ENCODE data around the gene RNASEH1.
"Not testable (repeated sequence)": the region's sequence is repeated elsewhere in the genome, so short reads cannot be mapped to it uniquely, and the experiment has no call there.

Gene RNASEH1

DNA sequence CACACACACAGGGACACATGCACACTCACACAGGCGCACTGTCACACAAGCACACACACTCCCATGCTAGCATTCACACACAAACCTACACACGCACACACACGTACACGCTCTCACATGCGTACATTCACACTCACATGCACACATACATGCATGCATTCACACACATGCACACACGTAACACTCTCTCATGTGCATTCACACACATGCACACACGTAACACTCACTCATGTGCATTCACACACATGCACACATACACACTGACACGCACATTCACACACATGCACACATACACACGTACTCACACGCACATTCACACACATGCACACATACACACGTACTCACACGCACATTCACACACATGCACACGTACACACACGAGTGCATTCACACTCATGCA lies 55.1 kb downstream of the RNASEH1 start:
- no peak overlapping the region for H3K4me3 ChIP-seq (ENCODE audit: low read length)
- TF ChIP-seq, protein P1, sequence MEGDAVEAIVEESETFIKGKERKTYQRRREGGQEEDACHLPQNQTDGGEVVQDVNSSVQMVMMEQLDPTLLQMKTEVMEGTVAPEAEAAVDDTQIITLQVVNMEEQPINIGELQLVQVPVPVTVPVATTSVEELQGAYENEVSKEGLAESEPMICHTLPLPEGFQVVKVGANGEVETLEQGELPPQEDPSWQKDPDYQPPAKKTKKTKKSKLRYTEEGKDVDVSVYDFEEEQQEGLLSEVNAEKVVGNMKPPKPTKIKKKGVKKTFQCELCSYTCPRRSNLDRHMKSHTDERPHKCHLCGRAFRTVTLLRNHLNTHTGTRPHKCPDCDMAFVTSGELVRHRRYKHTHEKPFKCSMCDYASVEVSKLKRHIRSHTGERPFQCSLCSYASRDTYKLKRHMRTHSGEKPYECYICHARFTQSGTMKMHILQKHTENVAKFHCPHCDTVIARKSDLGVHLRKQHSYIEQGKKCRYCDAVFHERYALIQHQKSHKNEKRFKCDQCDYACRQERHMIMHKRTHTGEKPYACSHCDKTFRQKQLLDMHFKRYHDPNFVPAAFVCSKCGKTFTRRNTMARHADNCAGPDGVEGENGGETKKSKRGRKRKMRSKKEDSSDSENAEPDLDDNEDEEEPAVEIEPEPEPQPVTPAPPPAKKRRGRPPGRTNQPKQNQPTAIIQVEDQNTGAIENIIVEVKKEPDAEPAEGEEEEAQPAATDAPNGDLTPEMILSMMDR (conservative IDR thresholded peaks at IDR 0.05; ENCODE audit: low read length) = no peak
- DNase-seq (ENCODE audit: low read depth) = no peak

DNA sequence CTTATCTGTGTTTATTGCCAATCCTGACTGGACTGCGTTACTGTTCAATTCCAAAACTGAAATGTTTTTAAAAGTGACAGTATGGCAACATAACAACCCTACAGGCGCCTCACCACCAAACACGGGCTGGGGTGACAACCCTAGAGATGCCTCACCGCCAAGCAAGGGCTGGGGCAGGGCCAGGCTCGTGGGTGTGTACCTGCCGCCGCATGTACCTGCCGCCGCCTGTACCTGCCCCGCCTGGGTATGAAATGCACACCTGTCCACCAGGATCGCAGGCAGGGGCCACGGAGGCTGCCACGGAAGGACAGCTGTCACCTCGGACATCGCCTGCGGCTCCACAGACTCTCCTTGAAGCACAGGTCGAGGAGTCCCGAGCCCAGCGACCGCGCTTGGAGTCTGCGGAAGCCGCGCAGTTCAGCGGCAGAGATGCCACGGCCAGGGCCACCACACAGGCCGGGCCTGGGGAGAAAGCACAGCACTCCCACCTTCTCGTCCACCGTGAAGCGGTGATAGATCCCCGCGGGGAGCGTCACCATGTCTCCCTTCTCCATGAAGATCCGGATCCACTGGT lies 57.7 kb downstream of the RNASEH1 start:
- H3K4me3 ChIP-seq (ENCODE audit: low read length) = no peak overlapping the region
- TF ChIP-seq, protein P1 (conservative IDR thresholded peaks at IDR 0.05; ENCODE audit: low read length) = no peak
- no peak for DNase-seq (ENCODE audit: low read depth)

DNA sequence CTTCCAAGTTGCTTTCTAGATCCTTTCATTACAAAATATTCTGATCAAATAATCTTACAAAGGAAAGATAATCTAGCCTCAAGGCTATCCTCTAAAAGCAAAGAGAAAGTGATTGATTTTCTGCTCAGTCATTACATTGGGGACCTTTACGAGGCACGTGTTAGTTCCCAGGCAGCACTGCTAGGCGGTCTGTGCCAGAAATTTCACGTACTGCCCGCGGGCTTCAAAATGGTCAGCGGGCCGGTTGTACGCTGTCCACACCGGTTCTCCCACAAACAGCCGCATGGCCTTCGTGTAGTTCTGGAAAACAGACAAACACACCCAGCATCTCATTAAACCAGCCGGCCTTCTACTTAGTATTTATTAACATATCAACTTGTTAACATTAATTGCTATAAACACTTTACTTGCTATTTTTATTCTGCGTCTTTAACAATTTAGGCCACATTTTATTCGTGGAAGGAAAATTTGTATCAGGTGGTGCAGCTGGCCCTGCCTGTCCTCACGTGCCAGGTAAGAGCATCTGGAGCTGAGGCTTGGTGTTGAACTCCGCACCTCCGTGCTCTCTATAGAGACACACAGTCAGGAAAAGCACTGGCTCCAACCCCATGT lies 59.2 kb downstream of the RNASEH1 start:
- DNase-seq (ENCODE audit: low read depth) = no peak
- no peak overlapping the region for H3K4me3 ChIP-seq (ENCODE audit: low read length)
- TF ChIP-seq, protein P1 (conservative IDR thresholded peaks at IDR 0.05; ENCODE audit: low read length) = no peak

DNA sequence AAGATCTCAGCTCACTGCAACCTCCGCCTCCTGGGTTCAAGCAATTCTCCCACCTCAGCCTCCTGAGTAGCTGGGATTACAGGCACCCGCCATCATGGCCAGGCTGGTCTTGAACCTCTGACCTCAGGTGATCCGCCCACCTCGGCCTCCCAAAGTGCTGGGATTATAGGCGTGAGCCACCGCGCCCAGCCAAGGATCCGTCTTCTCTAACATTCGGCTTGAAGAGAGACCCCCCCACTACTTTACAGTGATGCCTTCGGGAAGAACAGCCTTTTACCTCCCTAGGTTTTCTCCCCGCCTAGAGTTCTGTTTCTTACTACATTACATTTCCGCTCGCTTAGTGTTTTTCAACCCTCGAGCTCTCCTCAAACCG lies 61.4 kb downstream of the RNASEH1 start:
- not testable (repeated sequence) for DNase-seq (ENCODE audit: low read depth); H3K4me3 ChIP-seq (ENCODE audit: low read length)
